ENCODE results near the gene ADGRE2.

Gene ADGRE2

GRCh38 chr19:14703833-14704232 is 74.5 kb downstream of the ADGRE2 start:
- no peak overlapping the region for H3K4me3 ChIP-seq (ENCODE audit: low read depth, low read length)
- TF ChIP-seq MYC (IDR thresholded peaks at IDR 0.05; ENCODE audit: low read depth, low read length) (no peak), POLR2A (IDR thresholded peaks at IDR 0.05; ENCODE audit: extremely low read depth, insufficient read length) (no peak), CTCF (IDR thresholded peaks at IDR 0.05; ENCODE audit: low read depth, low read length) (no peak)
- TF ChIP-seq, protein P1, sequence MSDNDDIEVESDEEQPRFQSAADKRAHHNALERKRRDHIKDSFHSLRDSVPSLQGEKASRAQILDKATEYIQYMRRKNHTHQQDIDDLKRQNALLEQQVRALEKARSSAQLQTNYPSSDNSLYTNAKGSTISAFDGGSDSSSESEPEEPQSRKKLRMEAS (IDR thresholded peaks at IDR 0.05; ENCODE audit: low read depth, low read length), result no peak
- DNase-seq (ENCODE audit: low read depth), result no peak

DNA sequence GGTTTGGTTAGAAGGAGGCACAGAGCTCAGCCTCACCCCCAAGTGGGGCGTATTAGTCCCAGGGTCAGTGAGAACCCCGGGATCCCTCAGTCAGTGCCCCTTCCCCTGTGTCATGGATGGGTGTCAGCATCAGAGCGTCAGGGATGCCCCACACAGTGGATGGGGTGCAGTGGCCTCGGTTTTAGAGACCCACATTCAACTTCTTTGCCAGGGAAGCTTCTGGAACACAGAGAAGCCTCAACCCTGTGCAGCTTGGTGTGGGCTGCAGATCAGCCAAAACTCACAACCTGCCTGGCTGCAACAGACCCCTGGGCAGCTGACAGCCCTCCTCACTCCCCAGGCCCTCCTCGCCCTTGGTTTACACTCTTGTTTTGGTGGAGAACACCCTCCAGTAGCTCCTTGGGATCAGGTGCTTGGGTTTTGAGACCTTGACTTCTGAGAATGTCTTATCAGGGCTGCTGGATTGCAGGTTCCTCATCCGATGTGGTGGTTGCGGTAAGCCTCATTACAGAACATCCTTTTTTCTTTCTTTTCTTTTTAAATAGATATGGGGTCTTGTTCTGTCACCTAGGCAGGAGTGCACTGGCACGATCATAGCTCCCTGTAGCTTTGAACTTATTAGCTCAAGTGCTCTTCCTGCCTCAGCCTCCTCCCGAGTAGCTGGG is 77.5 kb downstream of the ADGRE2 start:
- H3K4me3 ChIP-seq (ENCODE audit: low read depth, low read length), result no peak overlapping the region
- DNase-seq (ENCODE audit: low read depth), result no peak
- TF ChIP-seq CTCF (IDR thresholded peaks at IDR 0.05; ENCODE audit: low read depth, low read length) (no peak), MYC (IDR thresholded peaks at IDR 0.05; ENCODE audit: low read depth, low read length) (no peak), POLR2A (IDR thresholded peaks at IDR 0.05; ENCODE audit: extremely low read depth, insufficient read length) (no peak)
- TF ChIP-seq, protein P1 (IDR thresholded peaks at IDR 0.05; ENCODE audit: low read depth, low read length), result no peak

DNA sequence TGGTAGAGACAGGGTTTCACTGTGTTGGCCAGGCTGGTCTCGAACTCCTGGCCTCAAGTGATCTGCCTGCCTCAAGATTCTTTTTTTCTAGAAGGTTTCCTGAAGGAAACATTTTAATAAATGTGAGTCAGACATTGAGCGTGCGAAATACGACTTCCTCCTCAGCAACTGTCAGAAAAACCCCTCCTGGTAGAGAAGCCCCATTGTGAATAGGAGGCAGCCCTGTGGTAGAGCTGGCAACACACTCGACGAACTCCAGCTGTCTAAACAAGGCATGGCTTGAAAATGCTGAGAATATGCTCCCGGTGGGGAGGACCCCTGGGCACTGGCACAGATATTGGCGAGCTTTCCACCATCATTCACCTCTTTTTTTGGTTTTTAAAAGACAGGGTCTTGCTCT is 78.7 kb downstream of the ADGRE2 start:
- TF ChIP-seq, protein P1 (IDR thresholded peaks at IDR 0.05; ENCODE audit: low read depth, low read length), result no peak
- TF ChIP-seq POLR2A (IDR thresholded peaks at IDR 0.05; ENCODE audit: extremely low read depth, insufficient read length), result no peak
- no peak for TF ChIP-seq CTCF (IDR thresholded peaks at IDR 0.05; ENCODE audit: low read depth, low read length)
- no peak for TF ChIP-seq MYC (IDR thresholded peaks at IDR 0.05; ENCODE audit: low read depth, low read length)
- H3K4me3 ChIP-seq (ENCODE audit: low read depth, low read length), result no peak overlapping the region
- peak; percentile 56 for DNase-seq (ENCODE audit: low read depth)

DNA sequence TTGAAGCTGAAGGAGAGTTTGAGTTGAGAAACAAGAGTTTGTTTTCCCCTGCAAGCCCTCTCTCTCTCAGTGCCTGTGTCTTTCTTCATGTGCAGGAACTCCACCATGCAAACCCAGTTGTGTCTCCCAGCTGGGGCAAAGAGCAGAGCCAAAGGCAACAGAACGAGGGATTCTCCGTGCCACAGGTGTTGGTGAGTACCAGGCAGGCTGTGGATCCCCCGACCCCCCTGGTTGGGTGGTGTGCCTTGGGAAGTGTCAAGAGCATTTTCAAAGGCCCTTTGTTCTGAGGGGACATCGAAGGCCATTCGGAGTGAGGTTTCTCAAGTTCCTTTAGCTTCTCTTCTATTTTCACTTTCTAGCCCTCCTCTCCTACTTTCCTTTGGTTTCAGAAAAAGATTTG is 82.9 kb downstream of the ADGRE2 start:
- no peak for DNase-seq (ENCODE audit: low read depth)
- TF ChIP-seq POLR2A (IDR thresholded peaks at IDR 0.05; ENCODE audit: extremely low read depth, insufficient read length) (no peak), MYC (IDR thresholded peaks at IDR 0.05; ENCODE audit: low read depth, low read length) (no peak), CTCF (IDR thresholded peaks at IDR 0.05; ENCODE audit: low read depth, low read length) (no peak)
- TF ChIP-seq, protein P1 (IDR thresholded peaks at IDR 0.05; ENCODE audit: low read depth, low read length), result no peak

GRCh38 chr19:14694641-14695266 is 83.6 kb downstream of the ADGRE2 start:
- H3K4me3 ChIP-seq (ENCODE audit: low read depth, low read length), result no peak overlapping the region
- TF ChIP-seq MYC (IDR thresholded peaks at IDR 0.05; ENCODE audit: low read depth, low read length) (no peak), CTCF (IDR thresholded peaks at IDR 0.05; ENCODE audit: low read depth, low read length) (no peak), POLR2A (IDR thresholded peaks at IDR 0.05; ENCODE audit: extremely low read depth, insufficient read length) (no peak)
- TF ChIP-seq, protein P1 (IDR thresholded peaks at IDR 0.05; ENCODE audit: low read depth, low read length), result no peak
- no peak for DNase-seq (ENCODE audit: low read depth)

More for the DNA sequence above, 82.9 kb downstream of the ADGRE2 start:
- H3K4me3 ChIP-seq (ENCODE audit: low read depth, low read length), result no peak overlapping the region
